HG03039 (cell line): Measurements from ENCODE around the gene N4BP2.
"Not testable (repeated sequence)": the region's sequence is repeated elsewhere in the genome, so short reads cannot be mapped to it uniquely, and the experiment has no call there.

Experiments
- ATAC-seq: cut with Tn5 transposase; IDR thresholded peaks from one replicate; pipeline ENCODE4 v1.9.1; 2021; ENCODE audit warnings: mild to moderate bottlenecking, moderate library complexity; ENCODE audit not compliant: unreplicated experiment

Gene N4BP2

DNA sequence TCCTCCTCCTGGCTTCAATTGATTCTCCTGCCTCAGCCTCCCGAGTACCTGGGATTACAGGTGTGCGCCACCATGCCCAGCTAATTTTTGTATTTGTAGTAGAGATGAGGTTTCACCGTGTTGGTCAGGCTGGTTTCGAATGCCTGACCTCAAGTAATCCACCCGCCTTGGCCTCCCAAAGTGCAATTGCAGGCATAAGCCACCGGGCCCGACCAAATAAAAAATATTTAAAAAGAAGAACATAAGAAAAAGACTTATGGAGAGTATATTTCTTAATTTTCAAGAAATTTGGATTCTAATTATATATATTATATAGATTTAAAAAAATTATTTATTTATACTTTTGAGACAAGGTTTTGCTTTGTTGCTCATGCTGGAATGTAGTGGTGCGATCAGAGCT, 29.8 kb downstream of the N4BP2 start:
- ATAC-seq, result no peak

DNA sequence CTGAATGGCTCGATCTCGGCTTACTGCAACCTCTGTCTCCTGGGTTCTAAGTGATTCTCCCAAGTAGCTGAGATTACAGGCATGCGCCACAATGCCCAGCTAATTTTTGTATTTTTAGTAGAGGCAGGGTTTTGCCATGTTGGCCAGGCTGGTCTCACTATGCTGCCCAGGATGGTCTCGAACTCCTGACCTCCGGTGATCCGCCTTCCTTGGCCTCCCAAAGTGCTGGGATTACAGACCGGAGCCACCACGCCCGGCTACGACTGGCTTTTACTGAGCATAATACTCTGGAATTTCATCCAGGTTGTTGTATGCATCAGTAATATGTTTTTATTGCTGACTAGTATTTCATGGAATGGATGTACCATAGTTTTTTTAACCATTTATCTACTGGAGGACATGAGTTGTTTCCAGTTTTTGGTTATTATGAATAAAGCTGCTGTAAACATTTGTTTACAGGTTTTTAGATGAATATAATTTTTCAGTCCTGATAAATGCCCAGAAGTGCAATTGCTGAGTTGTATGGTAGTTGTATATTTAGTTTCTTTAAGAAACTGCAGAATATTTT, 31.2 kb downstream of the N4BP2 start:
- ATAC-seq, result no peak

DNA sequence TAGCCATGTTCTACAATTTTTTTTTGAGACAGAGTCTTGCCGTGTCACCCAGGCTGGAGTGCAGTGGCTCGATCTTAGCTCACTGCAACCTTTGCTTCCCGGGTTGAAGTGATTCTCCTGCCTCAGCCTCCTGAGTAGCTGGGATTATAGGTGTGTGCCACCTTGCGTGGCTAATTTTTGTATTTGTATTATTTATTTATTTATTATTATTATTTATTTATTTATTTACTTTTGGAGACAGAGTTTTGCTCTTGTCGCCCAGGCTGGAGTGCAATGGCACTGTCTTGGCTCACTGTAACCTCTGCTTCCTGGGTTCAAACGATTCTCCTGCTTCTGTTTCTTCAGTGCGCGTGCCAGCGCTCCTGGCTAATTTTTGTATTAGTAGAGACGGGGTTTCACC, 36.8 kb downstream of the N4BP2 start:
- not testable (repeated sequence) for ATAC-seq

DNA sequence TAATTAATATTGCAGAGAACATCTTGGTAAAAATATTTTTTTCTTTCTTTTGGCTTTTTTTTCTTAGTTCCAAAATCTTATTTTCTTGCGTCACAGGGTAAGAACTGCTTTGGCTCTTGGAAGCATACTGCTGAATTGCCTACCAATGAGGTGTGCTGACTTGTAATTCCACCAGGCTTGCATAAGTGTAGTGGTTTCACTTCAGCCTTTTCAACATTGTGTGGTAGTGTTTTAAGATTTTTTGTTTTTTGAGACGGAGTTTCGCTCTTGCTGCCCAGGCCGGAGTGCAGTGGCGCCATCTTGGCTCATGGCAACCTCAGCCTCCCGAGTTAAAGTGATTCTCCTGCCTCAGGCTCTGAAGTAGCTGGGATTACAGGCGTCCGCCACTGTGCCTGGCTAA, 42.4 kb downstream of the N4BP2 start:
- ATAC-seq, result no peak

DNA sequence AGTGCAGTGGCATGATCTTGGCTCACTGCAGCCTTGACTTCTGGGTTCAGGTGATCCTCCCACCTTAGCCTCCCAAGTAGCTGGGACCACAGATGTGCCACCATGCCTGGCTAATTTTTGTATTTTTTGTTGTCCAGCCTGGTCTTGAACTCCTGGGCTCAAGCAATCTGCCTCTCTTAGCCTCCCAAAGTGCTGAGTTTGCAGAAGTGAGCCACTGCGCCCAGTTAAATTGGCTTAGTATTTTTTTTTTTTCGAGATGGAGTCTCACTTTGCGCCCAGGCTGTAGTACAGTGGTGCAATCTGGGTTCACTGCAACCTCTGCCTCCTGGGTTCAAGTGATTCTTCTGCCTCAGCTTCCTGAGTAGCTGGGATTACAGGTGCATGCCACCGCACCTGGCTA, 50.5 kb downstream of the N4BP2 start:
- not testable (repeated sequence) for ATAC-seq

DNA sequence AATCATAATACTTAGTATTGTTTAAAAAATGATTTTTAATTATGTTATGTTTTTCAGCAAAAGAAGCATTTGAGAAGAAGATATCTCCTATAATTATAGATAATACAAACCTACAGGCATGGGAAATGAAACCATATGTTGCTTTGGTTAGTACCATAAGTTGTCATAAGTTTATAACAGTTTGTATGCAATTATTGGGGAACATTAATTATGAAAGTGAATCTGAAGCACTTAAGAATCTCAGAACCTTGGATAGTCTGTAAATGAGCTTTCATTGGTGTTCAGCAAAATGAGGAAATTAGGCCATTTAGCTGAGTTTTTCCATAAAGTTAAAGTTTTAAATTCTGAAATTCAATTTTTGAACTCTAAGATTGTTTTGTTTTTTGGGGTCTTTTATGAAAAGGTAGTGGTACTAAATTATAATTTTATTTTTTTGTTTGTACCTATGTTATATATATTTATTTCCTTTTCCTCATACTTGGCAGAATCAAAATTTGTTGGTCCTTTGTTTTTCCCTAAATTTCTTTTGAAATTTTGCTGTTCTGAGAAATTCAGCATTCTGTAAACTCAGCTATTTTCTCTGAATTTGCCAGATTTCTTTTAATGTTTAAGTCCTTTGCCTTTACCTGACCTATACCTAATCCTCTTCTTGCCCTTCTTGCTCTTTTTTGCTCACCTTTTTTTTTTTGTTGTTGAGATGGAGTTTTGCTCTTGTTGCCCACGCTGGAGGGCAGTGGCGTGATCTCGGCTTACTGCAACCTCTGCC, 55.6 kb downstream of the N4BP2 start:
- ATAC-seq, result no peak

DNA sequence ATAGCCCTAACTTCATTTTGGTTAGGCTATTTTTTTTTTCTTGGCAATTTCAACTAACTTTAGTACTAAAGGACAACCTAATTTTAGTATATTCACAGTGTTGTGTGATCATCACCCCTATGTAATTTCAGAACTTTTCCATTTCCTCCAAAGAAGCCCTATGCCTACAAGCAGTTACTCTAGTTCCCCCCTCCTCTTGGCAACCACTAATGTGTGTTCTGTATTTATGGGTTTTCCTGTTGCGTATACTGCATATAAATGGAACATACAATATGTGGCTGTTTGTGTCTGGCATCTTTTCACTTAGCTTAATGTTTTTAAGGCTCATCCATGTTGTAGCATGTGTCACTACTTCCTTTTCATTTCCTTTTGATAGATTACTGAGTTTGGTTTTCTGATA, 57.6 kb downstream of the N4BP2 start:
- no peak for ATAC-seq

DNA sequence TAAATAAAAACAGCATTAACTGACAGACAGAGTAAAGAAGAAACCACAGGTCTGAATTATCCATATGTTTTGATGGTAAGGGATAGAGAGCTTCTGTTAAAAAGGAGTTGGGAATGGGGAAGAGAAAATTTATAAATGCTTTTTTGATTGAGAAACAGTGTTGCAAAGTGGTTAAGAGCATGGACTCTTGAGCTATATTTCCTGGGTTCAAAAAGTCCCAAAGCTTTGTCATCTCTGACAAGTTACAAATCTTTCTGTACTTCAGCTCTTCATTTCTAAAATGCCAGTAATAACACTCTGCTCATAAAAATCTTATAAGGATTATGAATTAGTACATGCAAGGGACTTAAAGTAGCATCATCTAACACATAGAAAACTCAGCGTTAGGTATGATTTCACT, 62.2 kb downstream of the N4BP2 start:
- no peak for ATAC-seq

DNA sequence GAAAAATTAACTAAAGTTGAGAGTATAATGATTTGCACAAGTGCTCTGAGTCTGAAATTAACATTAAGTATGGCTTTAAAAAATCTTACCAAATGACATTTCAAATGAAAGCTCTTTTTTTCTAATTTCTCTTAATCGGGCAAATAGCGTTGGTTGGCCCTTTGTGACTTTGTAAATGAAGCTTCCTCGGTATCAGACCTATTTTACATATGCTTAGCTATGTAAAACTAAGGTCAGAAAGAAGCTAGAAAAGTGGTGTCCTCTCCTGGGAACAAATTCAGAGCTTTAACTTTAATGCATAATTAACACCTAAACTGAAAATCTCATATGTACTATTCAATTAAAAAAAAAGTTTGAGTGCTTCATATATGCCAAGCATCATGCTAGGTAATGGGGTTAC, 62.7 kb downstream of the N4BP2 start:
- ATAC-seq, result no peak

DNA sequence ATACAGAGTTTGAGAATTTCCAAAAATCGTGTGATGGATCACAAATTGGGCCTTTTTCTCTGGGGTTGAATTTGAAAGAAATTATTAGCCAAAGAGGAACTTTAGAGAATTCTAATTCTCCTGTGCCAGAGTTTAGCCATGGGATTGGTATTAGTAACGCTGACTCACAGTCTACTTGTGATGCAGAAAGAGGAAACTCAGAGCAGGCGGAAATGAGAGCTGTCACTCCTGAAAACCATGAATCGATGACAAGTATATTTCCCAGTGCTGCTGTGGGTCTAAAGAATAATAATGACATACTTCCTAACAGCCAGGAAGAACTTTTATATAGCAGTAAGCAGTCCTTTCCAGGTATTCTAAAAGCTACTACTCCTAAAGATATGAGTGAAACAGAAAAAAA, 64.9 kb downstream of the N4BP2 start:
- peak; percentile 62 for ATAC-seq

DNA sequence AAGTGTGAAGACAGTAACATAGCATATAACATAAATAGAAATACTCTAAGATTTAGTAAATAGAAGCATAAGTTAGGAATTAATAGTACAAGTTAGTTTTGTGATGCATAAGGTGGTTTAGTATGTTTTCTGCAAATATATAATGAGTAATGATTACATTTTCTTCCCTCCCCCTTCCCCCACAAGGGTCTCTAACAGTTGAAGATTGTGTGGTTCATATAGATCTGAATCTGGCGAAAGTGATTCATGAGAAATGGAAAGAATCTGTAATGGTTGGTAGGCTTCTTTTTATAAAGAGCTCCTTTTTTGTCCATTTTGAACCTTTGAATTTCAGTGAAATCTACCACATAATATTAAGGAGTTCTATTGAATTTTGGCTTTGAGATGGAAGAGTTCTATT, 66.3 kb downstream of the N4BP2 start:
- ATAC-seq, result no peak

DNA sequence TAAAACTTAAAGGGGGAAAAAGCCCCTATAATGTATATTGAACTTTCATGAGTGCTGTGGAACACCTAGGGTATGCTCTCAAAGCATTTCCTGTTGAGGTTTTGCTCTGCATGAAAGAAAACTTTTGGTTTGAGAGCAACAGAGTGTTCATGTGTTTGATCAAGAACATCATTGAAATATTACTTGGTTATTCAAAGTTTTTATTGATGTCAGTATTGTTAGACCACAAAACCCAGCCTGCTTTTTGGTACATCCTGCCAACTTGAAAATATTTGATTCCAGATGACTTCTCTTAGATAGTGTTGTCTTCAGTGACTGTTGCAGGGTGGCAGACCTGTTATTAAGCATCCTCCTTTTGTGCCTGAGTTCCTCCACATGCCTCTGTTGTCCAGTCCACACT, 68.0 kb downstream of the N4BP2 start:
- ATAC-seq, result no peak

DNA sequence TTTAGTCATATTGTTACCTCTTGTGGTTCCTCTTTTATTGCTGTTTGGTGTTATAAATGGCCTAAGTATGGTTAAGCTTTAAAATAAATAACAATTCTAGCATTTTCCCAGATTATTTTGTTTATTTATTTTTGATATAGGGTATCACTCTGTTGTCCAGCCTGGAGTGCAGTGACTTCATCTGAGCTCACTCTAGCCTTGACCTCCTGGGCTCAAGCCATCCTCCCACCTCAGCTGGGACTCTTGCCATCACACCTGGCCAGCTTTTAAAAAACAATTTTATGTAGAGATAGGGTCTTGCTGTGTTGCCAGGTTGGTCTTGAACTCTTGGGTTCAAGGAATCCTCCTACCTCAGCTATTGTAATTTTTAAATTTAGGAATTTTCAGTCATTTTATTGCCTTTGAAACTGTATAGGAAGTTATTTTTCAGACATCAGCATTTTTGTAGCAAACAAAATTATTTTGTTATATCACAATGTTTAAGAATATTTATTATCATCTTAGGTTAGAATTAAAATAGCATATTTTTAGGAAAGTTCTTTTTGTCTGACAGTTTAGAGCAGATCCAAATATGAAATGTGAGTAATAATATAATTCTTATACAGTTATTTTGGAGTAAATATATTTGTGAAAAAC, 73.9 kb downstream of the N4BP2 start:
- no peak for ATAC-seq

DNA sequence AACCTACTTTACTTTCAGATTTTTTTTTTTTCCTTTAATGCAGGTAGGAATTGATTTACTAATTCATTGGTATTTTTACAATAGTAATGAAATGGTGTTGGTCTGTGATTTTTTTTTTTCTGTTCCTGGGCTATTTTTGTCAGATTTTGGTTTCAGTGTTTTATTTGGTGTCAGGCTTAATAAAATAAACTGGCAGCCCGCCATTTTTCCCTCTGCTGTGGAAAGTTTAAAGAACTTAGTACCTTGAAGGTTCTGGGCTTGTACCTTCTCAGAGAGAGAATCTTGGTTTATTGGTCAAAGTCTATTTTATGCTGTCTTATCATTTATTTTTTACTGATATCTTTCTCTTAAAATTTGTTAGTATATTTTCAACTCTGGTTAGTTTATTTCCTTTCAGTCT, 76.2 kb downstream of the N4BP2 start:
- ATAC-seq, result no peak

DNA sequence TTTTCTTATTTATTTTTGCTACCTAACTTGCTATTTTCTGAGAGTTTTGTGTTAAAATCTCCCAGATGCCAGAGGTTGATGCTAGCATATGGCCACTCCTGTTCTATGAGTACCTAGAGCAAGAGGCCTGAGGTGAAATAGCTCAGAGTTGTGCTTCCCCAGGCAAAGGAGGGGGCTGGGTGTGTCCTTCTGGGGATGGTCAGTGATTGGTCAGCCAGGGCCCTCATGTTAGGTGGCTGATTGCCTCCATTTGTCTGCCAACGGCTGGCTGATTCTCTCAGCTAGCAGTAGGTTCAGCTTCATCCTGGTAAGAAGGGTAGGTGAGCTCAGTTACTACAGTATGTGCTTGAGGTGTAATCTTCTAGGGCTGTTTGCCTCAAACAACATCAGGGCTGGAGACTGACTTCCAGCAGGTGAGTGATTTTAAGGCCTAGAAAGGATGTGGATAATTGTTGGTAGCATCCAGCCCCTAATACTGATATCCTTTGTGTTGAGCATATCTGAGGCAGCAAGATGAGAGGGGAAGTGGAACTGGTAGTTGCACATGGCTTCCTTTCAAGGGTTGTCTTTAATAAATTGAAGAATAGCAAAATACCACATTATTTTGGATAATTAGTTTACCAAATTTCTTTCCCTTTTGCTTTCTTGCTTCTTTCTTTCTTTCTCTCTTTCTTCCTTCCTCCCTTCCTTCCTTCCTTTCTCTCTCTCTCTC, 77.7 kb downstream of the N4BP2 start:
- ATAC-seq, result no peak

DNA sequence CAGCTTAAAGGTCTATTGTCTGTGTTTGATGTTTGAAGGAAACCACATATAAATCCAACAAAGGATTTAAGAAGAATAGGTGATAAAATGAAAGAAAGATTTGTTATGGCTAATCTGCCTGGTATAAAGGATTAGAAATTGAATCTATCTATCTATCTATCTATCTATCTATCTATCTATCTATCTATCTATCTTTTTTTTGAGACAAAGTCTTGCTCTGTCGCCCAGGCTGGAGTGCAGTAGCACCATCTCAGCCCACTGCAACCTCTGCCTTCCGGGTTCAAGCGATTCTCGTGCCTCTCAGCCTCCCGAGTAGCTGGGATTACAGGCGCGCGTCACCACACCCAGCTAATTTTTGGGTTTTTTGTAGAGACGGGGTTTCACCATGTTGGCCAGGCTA, 79.6 kb downstream of the N4BP2 start:
- ATAC-seq, result not testable (repeated sequence)

DNA sequence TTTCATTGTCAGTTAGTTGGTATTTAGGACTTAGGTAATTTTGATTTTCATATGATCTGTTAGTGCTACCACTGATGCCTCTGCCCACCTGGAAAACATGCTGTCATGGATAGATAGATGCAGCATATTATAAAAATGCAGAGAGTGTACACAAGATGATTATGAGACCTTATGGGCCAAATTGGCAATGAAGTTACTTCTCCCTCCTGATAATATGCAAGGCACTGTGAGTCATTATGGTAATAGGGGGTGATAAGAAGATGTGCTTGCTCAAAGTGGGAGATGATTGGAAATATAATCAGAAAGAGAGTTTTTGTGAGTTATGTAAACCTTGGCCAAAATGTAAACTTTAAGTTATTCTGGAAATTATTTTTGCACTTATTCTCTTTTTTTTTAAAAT, 83.5 kb downstream of the N4BP2 start:
- ATAC-seq, result no peak

DNA sequence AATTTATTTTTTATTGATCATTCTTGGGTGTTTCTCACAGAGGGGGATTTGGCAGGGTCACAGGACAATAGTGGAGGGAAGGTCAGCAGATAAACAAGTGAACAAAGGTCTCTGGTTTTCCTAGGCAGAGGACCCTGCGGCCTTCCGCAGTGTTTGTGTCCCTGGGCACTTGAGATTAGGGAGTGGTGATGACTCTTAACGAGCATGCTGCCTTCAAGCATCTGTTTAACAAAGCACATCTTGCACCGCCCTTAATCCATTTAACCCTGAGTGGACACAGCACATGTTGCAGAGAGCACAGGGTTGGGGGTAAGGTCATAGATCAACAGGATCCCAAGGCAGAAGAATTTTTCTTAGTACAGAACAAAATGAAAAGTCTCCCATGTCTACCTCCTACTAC, 83.9 kb downstream of the N4BP2 start:
- ATAC-seq, result not testable (repeated sequence)

DNA sequence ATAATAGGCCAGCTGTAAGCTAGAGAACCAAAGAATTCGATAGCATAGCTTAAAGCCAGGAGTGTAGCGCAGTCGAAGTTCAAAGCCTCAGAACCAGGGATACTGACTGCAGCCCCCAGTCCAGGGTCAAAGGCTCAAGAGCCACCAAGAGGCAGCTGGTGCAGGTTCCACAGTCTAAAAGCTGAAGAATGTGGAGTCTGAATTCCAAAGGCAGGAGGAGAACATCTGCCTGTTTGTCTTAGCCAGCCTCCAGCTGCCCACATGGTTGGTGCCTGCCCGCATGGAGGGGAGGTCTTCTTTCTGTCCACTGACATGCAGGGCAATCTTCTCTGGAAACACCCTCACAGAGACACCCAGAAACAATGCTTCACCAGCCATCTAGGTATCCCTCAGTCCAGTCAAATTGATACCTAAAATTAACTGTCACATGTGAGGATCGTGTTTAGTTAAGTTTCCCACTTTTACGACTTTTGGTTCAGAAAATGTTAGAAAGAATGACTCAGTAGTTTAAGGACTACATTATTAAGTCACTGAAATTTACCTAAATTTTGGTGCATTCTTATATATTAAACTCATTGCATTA, 87.4 kb downstream of the N4BP2 start:
- ATAC-seq, result no peak

DNA sequence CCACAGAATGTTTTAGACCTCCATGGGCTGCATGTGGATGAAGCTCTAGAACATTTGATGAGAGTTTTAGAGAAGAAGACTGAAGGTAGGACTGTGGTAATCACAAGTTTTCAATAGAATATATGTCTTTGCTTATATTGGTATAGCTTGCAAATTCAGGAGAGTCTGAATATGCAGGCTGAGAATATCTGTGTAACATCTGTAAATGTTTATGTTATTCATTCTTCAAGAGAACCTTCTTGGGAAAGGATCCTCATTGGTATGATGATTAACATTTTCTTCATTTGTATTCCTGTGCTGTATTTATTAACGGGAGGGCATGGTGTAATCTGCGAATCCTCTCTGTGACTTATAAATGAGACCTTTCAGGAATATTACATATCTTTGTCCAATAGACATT, 88.1 kb downstream of the N4BP2 start:
- ATAC-seq, result no peak

DNA sequence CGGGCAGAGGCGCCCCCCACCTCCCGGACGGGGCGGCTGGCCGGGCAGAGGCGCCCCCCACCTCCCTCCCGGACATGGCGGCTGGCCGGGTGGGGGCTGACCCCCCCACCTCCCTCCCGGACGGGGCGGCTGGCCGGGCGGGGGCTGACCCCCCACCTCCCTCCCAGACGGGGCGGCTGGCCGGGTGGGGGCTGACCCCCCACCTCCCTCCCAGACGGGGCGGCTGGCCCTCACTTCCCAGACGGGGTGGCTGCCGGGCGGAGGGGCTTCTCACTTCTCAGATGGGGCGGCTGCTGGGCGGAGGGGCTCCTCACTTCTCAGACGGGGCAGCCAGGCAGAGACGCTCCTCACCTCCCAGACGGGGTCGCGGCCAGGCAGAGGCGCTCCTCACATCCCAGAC, 90.8 kb downstream of the N4BP2 start:
- ATAC-seq, result not testable (repeated sequence)
